Right atrium auricular region (tissue), 2 donors: Measurements from ENCODE around the gene RPS6KA1. TPM values are rescaled to one million over a fixed set of nuclear protein-coding genes. Genes with fewer than 3 reads are reported as not detected.
"Not testable (repeated sequence)": the region's sequence is repeated elsewhere in the genome, so short reads cannot be mapped to it uniquely, and the experiment has no call there.

Experiments used
- DNase-seq: peaks from one replicate; pipeline ENCODE4 v3.0.0-alpha.2; 2019; ENCODE audit warnings: low spot score
- H3K27ac ChIP-seq, 2 donors: fragments of 200-600 bp; sonication (generic); 1 replicate in 1 of 2; 2 replicates in 1 of 2; pipeline ENCODE4 v1.5.1; 2016 to 2019
- H3K27me3 ChIP-seq, 2 donors: fragments of 200-600 bp; sonication (generic); one replicate each; pipeline versions ENCODE4 v1.5.1 to v1.6.0; 2017 to 2019
- H3K36me3 ChIP-seq: fragments of 200-600 bp; sonication (generic); one replicate; pipeline ENCODE4 v1.5.1; 2016
- H3K4me1 ChIP-seq, 2 donors: fragments of 200-600 bp; sonication (generic); one replicate each; pipeline versions ENCODE4 v1.5.1 to v1.6.0; 2017 to 2019
- H3K4me3 ChIP-seq, 2 donors: fragments of 200-600 bp; sonication (generic); 1 replicate in 1 of 2; 2 replicates in 1 of 2; pipeline ENCODE4 v1.5.1; 2017 to 2019; ENCODE audit warnings: mild to moderate bottlenecking in 1 of 2, moderate library complexity in 1 of 2
- H3K9me3 ChIP-seq, 2 donors: fragments of 200-600 bp; sonication (generic); one replicate each; pipeline ENCODE4 v1.5.1; 2019
- total RNA-seq, 2 donors: library from RNA; depleted of rRNA; stranded (reverse); fragments of >200 nt; gene quantifications; one replicate each; pipeline ENCODE4 v1.1.0, GENCODE V29; 2016
- TF ChIP-seq, protein P1 (sequence below), 2 donors: fragments of 200-600 bp; sonication (generic); IDR thresholded peaks; one replicate each; pipeline ENCODE4 v1.5.1; 2019; ENCODE audit warnings: antibody characterized with exemption in 2 of 2

Gene RPS6KA1
- total RNA-seq, 2 donors from 2014 or later, result 1.8 to 6.9 TPM

- Histone ChIP-seq H3K9me3 (peaks cover 0 to 12% of the 10 kb centered on the region in 2 donors), H3K4me3 (no peak overlapping the region), H3K27ac (no peak overlapping the region), H3K36me3 (no peaks in the 10 kb centered on the region), H3K27me3 (no peaks in the 10 kb centered on the region), H3K4me1 (no peaks in the 10 kb centered on the region)
- DNase-seq, result no peak
- TF ChIP-seq, protein P1, sequence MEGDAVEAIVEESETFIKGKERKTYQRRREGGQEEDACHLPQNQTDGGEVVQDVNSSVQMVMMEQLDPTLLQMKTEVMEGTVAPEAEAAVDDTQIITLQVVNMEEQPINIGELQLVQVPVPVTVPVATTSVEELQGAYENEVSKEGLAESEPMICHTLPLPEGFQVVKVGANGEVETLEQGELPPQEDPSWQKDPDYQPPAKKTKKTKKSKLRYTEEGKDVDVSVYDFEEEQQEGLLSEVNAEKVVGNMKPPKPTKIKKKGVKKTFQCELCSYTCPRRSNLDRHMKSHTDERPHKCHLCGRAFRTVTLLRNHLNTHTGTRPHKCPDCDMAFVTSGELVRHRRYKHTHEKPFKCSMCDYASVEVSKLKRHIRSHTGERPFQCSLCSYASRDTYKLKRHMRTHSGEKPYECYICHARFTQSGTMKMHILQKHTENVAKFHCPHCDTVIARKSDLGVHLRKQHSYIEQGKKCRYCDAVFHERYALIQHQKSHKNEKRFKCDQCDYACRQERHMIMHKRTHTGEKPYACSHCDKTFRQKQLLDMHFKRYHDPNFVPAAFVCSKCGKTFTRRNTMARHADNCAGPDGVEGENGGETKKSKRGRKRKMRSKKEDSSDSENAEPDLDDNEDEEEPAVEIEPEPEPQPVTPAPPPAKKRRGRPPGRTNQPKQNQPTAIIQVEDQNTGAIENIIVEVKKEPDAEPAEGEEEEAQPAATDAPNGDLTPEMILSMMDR (IDR thresholded peaks at IDR 0.05), result no peak
Measured at GRCh38 chr1:26585471-26585870, 55.9 kb downstream of the RPS6KA1 start.

DNA sequence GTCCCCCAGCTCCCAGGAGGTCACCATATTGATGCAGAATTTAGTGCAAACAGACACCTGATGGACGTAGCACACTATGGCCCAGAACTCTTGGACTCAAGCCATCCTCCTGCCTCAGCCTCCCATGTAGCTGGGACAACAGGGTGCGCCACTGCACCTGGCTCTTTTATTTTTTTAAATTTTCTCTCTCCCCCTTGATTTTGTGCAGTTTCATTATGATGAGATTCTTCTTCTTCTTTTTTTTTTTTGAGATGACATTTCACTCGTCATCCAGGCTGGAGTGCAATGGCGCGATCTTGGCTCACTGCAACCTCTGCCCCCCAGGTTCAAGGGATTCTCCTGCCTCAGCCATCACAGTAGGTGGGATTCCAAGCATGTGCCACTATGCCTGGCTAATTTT is 63.8 kb downstream of the RPS6KA1 start:
- no peak overlapping the region for H3K27ac ChIP-seq
- H3K27me3 ChIP-seq, result no peaks in the 10 kb centered on the region
- TF ChIP-seq, protein P1 (IDR thresholded peaks at IDR 0.05), result no peak
- DNase-seq, result no peak
- H3K4me3 ChIP-seq, result no peak overlapping the region
- H3K36me3 ChIP-seq, result no peaks in the 10 kb centered on the region
- peaks cover 0 to 9% of the 10 kb centered on the region in 2 donors for H3K9me3 ChIP-seq
- no peaks in the 10 kb centered on the region for H3K4me1 ChIP-seq

GRCh38 chr1:26594593-26594992 is 65.0 kb downstream of the RPS6KA1 start:
- H3K36me3 ChIP-seq, H3K27me3 ChIP-seq, H3K9me3 ChIP-seq, H3K4me1 ChIP-seq, DNase-seq, H3K4me3 ChIP-seq, H3K27ac ChIP-seq: not testable (repeated sequence)

- no peaks in the 10 kb centered on the region for H3K4me1 ChIP-seq
- TF ChIP-seq, protein P1 (IDR thresholded peaks at IDR 0.05), result peak; percentile 69 to 73
- DNase-seq, result no peak
- H3K4me3 ChIP-seq, result no peak overlapping the region
- H3K9me3 ChIP-seq, result no peaks in the 10 kb centered on the region
- H3K27ac ChIP-seq, result no peak overlapping the region
- no peaks in the 10 kb centered on the region for H3K27me3 ChIP-seq
- H3K36me3 ChIP-seq, result no peaks in the 10 kb centered on the region
Measured at GRCh38 chr1:26597629-26598039, 68.1 kb downstream of the RPS6KA1 start.

- no peaks in the 10 kb centered on the region for H3K9me3 ChIP-seq
- H3K4me1 ChIP-seq, result no peaks in the 10 kb centered on the region
- no peaks in the 10 kb centered on the region for H3K27me3 ChIP-seq
- no peak overlapping the region for H3K4me3 ChIP-seq
- no peaks in the 10 kb centered on the region for H3K36me3 ChIP-seq
- DNase-seq, result no peak
- H3K27ac ChIP-seq, result no peak overlapping the region
- TF ChIP-seq, protein P1 (IDR thresholded peaks at IDR 0.05), result no peak
Measured at GRCh38 chr1:26598890-26599289, 69.3 kb downstream of the RPS6KA1 start.

DNA sequence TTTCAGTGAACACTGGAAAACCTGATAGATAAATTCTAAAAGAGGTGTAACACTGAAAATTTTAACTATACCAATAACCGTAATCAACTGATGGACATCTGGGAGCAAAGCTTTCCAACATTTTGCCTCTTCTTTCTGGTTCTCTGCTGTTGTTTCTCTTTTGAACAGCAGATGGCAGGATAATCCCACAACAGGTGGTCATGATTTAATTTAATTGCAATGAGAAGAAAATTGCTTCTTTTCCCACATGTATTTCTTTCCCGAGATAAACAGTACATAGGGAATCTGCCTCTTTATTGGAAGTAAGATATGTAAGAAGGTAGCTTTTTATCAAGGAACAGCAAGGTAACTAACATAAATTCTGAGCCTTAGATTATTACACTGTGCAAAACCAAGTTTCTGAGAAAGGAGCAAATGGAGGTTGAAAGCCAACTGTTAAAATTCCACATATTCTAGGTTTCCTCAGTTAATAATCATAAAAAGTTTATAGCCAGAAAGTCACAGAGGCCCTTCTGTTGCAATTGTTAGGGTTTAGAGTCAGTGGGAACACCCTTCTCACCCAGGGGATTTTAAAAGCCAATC is 72.9 kb downstream of the RPS6KA1 start:
- H3K4me3 ChIP-seq, result no peak overlapping the region
- H3K36me3 ChIP-seq, result no peaks in the 10 kb centered on the region
- no peaks in the 10 kb centered on the region for H3K4me1 ChIP-seq
- DNase-seq, result no peak
- no peaks in the 10 kb centered on the region for H3K27me3 ChIP-seq
- H3K9me3 ChIP-seq, result no peaks in the 10 kb centered on the region
- TF ChIP-seq, protein P1 (IDR thresholded peaks at IDR 0.05), result peak; percentile 87
- H3K27ac ChIP-seq, result no peak overlapping the region
